ENCODE data around the gene MDH1B.

- TF ChIP-seq, protein P1, sequence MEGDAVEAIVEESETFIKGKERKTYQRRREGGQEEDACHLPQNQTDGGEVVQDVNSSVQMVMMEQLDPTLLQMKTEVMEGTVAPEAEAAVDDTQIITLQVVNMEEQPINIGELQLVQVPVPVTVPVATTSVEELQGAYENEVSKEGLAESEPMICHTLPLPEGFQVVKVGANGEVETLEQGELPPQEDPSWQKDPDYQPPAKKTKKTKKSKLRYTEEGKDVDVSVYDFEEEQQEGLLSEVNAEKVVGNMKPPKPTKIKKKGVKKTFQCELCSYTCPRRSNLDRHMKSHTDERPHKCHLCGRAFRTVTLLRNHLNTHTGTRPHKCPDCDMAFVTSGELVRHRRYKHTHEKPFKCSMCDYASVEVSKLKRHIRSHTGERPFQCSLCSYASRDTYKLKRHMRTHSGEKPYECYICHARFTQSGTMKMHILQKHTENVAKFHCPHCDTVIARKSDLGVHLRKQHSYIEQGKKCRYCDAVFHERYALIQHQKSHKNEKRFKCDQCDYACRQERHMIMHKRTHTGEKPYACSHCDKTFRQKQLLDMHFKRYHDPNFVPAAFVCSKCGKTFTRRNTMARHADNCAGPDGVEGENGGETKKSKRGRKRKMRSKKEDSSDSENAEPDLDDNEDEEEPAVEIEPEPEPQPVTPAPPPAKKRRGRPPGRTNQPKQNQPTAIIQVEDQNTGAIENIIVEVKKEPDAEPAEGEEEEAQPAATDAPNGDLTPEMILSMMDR (IDR thresholded peaks at IDR 0.05 in 4 of 5, conservative IDR thresholded peaks at IDR 0.05 in 1 of 5), result no peak
- no peak for TF ChIP-seq POLR2A (IDR thresholded peaks at IDR 0.05)
Measured at GRCh38 chr2:206740800-206741199, 24.3 kb downstream of the MDH1B start.

Measured in gastrocnemius medialis (tissue), 4 donors.